ENCODE measurements around the gene TBC1D22A.

TBC1D22A gene

DNA sequence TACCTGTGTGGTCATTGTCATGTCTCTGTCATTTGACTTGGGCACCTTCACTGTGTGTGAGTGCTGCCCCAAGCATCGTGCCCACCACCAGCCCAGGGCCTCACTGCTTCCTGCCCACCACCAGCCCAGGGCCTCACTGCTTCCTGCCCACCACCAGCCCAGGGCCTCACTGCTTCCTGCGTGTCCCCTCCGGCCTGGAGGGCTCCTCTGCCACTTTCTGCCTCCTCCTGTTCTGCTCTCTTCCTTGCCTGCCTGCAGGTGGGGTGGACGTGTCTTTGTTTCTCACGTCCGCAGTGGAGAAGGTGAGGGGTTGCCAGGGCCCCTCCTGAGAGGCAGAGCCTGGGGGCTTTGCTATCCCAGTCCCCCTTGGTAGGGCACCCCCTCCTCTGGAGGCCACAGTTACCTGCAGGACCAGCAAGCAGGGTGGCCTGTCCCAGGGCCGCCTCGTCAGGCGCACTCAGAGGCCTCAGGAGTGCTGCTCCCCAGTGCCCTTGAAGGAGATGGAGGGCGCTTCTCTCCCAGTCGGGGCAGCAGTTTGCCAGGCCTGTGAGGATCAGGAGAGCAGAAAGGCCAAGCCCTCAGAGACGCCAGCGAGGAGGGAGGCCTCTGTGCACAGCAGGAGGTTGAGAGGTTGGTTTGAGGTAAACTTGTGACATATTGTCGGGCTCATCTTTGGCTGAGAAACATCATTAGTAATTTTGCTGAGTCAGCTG, 290.7 kb downstream of the TBC1D22A start:
- DNase-seq: no peak

DNA sequence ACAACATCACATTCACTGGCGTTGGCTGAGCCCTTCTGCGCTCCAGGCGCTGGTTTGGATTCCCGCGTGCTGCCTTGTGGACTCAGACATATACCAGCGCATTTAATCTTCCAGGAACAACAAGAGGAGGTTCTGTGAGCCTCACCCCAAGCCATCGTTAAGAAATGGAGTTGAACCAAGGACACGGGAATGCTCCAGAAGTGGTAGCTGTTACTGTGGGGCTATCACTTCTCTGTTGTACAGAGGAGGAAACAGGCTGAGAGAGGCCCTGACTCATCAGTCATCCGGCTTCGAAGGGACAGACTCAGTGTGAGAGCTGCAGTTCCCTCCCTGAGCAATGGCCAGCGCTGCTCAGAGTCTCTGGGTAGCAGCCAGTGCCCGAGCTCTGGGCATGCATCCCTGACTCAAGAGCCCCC, 291.3 kb downstream of the TBC1D22A start:
- DNase-seq: no peak

DNA sequence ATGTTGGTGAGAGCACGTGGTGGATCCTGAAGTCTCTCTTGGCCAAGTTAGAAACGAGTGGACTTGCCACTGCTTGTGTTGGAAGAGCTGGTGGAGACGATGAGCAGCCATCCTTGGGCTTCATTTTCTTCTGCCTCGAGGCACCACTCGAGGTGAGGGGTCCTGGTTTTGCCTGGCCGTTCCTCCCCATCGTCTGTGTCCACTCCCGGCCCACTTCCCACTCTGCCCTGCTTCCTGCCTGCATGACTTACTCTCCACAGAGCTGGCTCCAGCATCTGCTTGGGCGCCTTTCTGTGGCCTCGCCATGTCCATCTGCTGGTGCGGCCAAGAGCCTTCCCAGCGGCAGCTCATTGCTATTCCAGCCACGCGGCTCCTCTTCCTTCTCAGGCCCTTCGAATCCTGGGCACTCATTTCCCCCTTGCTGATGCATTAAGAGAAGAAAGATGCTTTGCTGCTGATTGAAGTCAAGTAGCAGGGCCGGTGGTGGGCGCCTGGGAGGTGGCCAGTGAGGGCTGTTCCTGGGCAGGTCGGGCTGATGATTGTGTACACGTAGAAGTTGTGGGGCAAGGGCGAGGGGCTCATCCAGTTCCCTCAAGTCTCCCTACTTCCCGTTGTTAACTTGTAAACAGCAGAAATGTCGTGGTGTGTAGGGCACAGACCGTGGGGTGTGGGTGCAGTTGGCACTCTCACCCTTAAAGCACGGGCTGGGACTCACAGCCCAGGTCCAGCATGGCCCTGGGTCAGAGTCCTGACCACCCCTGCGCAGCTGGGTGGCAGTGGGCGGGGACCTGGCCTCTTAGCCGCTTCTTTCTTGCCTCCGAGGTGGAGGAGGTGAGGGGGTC, 292.0 kb downstream of the TBC1D22A start:
- DNase-seq: no peak

DNA sequence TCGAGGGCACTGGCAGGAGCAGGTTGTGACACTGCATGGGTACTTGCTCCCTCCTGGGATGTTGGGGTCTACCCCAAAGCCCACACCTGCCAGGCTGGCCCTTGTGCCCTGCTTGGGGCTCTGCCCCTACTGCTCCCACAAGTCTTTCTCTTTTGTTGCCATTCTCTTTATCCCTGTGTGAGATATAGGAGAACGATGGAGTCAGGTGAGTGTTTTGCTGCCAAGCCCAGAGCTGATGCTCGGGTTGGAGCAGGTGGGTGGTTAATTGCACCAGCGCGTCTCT, 292.6 kb downstream of the TBC1D22A start:
- DNase-seq: no peak

DNA sequence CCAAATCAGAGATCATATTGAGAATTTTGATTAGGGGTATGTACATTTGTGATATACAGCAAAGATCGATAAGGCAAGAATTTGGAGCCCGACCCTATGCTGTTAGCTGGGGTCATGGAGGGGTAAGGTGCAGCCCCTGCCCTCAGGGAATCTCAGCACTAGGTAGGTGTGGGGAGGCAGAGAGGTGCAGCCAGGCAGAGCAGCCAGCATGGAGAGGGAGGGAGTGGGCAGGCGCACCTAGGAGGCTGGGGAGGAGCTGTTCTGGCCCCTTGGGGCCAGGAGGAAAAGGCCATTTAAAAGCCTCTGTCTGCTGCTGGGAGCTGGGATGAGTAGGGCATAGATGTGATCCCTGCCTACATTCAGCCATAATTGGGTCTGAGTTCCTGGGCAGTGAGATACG, 293.0 kb downstream of the TBC1D22A start:
- no peak for DNase-seq

DNA sequence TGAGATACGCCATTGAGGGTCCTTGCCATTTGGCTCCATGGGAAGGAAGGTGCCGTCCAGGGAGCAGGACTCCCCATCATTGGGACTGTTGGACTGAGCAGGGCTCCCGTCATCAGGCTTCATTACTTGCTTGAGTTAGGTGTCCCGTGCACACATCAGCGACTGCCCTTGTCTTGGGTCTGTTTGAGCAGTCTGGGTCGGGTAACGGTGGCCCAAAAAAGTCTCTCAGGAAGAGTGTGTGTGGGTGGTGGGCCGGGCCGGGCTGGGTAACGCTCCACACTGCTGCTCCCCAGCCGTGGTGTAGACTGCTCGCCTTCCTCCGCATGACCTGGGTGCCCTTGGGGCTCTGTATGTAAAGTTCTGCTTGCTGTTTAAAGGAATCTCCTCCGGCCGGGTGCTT, 293.5 kb downstream of the TBC1D22A start:
- DNase-seq: no peak

DNA sequence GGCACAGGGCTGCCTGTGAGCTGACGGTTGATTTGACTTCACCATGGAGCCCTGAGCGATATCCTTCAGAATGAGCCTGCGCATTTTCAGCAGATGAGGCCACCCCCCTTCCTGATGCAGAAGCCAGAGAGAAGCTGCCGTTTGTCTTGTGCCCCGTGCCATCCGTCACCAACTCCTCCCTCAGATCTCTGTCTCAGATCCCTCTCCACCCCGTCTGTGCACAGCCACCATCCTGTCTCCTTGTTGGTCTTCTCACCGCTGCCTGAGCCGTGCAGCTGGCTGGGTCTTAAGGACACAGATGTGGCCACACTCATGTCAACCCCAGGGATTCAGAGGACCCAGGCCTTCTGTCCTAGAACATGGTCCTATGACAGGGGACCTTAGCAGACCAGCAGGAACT, 293.9 kb downstream of the TBC1D22A start:
- no peak for DNase-seq

DNA sequence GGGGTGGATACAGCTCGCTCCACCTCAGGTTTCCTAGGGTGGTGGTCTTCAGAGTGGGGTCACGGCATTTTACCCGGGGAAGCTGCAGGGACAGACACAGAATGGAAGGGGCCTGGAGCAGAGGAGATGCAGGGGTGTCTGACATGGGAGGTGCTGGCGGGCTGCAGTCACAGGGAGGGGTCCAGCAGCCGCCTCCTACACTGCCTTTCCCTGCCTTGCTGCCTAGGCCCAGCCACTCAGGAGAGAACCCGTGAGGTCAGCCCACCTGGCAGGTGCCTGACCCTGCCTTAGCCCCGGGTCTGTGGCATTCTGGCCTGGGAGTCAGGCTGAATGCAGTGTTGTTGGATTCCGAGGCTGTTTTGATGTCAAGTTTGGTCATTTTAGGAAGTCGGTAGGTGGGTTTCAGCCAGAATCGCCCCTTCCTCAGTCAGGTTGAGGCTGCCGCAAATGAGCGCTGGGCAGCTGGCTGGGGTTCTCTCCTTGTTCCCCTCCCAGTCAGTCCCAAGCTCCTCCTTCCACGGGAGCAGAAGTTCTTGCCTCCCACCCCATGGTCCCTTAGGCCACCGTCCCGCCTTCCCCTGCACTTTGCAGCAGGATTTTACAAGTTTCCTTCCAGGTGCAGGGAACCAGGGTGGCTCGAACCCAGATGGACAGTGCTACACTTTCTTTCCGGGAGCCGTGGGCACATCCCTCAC, 294.5 kb downstream of the TBC1D22A start:
- no peak for DNase-seq

DNA sequence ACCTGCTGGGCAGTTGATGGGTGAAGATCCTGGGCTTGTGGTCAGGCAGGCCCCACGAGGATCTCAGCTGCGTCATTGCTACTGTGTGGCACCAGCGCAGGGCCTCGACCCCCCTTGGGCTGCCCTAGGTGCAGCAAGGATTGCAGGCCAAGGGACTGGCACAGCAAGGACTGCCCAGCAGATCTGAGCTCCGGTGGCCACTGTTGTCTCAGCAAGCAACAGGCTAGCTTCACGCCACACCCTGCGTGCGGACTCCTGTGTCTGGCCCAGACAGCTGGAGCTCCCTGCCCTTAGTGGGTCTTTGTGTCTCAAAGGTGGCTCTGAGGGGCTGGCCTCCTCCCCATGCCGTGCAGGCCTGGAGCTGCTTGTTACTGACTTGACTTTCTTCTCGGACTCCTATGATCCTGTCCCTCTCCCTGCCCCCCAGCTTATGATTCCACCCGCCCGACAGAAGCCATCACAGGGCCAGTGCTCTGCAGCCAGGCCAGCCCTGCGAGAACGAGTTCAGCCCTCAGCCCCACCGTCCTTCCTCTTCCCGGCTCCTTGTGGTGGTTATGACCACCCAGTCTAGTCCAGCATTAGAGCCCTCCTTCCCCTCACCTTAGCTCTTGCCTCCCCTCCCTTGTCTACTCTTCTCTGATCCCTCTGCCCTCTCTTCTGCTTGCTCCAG, 295.6 kb downstream of the TBC1D22A start:
- DNase-seq: no peak

DNA sequence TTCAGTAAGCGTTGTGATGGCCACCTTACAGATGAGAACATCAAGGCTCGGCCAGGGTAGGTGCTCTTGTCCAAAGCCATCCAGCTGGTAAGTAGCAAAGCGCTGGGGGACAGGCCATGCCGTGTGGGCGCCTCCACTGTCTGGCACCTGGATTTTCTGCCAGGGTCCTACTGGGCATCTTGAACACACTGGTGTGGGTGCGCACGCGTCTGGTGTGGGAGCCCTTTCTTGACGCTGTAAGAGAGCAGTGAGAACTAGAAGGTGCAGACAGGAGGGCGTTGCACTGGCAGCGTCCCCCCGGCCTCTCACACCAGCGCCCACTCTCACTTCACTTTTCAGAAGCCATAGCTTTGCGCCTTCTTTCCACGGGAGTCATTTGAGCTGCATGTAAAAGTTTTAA, 296.6 kb downstream of the TBC1D22A start:
- no peak for DNase-seq

DNA sequence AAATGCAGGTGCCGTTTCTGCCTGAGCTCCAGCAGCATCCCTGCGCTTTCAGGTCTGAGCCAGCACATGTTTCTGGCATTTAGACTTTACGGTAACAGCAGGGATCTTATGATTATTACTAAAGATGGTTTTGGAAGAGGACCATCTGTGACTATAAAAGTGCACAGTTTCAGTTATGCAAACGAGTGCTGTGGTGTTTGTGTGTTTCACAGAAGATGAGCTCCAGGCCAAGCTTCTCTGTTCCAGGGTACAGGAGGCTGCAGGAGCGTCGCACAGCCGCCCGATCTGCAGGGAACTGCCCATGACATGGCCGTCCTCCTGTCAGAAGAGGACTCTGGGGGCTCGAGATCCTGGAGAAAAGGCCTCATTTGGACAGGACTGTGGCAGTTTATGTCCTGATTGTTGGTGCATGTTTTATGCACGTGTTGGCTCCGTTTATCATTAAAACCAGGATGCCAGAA, 297.3 kb downstream of the TBC1D22A start:
- DNase-seq: no peak

DNA sequence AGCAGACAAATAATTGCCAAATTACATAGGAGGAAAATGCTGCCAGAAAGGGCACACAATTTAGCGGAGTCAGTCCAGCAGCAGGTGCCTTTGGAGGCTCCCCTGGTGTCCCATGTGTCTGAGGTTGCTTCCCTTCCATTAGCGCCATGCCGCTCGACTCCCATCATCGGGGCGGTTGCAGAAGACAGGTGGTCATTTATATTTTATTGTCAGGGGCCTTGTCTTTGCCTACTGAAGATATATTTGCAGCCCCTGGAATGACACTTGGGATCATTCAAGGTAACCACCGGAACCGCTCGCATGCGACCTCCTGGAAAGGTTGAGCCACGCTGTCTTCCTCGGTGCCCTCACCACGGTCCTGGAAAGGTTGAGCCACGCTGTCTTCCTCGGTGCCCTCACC, 298.3 kb downstream of the TBC1D22A start:
- no peak for DNase-seq

DNA sequence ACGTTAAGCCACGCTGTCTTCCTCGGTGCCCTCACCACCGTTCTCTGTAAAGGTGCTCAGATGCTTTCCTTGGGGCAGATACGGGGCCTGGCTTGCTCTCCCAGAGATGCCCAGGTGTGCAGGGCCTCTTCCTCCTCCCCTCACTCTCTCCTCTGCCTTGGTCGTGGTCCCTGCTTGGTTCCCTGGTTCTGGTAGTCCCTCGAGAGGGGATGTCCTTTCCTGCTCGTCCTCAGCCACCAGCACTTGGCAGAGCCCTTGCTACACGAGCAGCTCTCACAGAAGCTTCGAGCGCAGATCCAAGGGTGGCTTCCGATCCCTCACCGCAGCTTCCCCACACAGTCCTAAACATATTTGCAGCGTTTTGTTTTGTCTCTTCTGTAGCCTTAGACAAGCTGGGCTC, 298.8 kb downstream of the TBC1D22A start:
- DNase-seq: no peak

DNA sequence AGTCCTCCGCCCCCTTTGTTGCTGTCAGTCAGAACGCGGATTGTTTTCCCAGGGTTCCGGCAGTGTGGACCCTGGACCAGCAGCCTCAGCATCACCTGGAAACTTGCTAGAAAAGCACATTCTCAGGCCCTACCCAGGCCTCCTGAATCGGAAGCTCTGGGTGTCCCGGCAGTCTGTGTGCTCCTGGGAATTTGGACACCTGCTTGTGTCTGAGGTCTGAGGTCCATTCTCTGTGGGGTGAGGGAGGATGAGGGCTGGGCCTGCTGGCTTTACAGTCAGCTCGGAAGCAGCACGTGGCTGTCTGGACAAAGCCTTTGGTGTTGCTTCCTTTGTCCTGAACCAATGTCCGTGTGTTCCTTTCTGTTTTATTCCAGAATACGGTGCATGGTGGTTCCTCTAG, 299.7 kb downstream of the TBC1D22A start:
- DNase-seq: no peak

DNA sequence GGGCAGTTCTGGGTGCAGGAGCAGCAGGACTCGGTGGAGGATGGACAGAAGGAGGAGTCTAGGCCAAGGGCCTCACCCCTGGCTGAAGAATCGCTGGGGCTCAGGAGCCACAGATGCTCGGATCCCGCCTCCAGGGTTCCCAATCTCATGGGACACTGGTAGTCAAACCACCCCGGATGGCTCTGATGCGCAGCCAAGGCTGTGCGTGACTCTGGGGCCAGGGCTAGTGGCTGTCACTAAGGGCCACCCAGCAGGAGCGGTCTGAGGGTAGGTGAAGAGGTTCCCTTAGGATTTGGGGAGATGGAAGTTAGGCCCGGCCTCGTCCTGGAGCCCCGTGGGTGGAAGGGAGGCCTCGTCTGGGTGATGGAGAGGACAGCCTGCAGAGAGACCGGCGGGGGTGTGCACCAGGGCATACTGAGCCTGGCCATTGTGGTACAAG, 300.6 kb downstream of the TBC1D22A start:
- DNase-seq: no peak

DNA sequence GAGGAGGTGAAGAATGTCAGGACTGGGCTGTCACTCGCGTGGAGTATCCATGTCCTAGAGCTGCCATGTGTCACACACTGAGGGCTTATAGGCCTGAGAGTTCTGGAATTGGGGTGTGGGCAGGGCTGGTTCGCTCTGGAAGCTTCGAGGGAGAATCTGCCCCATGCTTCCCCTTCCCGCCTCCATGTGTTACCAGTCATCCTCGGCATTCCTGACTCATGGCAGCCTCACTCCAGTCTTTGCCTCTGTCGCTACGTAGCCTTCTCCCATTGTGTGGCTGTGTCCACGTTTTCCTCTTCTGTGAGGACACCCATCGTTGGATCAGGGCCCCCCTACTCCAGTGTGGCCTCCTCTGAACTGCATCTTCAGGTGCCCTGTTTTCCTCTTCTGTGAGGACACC, 301.2 kb downstream of the TBC1D22A start:
- no peak for DNase-seq

DNA sequence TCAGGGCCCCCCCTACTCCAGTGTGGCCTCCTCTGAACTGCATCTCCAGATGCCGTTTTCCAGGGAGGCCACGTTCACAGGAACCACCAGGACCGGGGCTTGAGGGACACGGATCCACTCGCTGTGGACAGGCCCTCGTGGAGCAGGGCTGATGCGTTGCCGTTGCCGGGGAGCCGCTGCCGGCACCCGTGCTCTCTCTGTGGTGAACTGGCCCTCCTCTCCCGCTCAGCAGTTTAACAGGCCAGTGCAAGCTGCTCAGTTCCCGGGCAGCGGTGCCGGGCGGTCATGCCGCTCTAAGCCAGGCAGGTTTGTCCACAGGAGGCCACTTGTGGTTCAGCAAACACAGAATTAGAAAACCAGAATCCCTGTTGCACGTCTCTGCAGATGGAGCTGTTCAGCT, 301.6 kb downstream of the TBC1D22A start:
- no peak for DNase-seq

DNA sequence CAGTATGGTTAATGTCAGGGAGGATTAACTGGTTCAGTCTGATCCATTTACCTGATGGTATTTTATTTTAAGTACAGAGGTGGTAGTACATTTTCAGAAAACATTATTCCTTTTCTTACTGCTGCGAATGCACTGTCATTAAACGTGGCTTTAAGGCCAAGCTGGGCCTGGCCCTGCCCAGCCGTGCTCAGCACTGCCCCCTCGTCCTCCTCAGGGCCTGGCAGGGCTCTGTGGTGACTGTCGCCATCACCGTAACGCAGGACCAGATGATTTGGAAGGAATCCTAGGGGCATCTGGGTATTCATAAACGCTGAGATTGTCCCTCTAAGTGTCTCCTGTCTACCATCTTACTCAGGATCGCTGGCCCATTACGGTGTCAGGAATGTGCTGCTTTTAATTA, 302.0 kb downstream of the TBC1D22A start:
- DNase-seq: no peak

DNA sequence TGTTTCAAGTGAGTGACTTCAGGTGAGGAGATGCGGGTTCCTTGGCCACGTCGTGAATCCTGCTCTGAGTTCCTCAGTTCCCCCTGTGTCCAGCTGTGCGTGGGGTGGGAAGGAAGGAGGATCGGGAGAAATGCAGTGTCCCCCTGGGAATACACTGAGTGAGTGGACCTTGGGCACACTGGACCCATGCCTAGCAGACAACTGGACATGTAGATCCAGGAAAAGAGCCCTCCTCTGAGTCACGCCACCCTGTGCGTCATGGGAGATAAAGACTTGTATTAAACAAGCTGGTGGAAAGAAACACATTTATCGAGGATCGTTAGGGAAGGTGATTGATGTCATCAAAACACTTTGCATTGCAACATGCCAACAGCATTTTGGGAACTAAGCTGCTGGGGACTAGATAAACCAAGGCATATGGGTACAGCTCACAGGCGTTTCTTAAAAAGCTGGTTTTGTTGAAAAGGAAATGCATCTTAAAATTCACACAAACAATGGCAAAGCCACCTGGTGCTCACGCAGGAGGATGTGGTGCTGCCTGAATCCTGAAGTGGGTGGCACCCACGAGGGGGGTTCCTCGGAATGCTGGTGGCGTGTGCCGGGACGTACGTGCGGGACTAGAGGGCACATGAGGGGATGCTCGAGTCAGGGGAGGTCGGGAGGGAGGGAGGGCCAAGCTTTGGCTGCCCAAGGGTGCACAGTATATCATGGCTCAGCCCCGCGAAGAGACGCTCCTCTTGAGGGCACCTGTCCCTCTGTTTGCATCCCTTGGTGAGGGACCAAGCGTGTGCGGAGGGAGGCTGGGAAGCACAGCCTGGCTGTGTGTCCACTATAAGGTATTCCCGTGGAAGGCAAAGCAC, 303.5 kb downstream of the TBC1D22A start:
- no peak for DNase-seq

DNA sequence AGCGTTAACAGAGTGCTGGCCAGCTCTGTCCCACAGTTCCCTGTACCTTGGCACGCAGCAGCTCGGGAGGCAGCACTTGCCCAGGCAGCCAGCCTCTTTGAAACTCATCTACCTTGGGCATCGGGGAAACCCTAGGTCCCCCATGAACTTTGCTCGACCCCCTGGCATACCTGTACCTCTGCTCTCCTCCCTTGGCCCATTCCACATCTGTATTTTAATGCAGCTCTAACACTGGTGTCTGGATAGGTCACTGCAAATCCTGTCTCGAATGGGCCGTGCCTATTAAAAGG, 304.1 kb downstream of the TBC1D22A start:
- DNase-seq: no peak

DNA sequence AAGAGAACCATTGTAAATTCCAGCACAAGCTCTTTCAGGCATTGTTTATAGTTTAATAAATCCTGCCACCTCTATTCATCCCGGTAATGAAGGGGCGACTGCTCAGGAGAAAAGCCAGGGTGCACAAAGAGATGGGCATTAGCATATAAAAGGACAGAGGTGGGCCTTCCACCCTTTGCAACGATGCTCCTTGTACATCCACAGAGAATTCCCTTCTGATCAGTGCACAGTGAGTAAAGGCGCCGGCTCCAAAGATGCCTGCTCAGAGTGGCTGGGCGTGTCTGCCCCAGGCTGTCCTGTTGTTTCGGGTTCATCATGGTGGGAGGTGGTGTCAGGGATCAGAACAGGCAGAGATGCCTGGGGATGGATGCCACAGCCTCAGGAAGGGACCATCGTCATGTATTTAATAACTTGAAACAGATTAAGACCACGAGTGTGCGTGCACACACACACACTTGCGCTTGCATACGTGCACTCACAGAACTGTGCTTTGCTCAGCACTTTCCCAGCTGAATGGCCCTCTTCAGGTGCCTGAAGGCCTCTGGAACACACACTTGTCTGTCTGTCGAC, 305.0 kb downstream of the TBC1D22A start:
- no peak for DNase-seq

DNA sequence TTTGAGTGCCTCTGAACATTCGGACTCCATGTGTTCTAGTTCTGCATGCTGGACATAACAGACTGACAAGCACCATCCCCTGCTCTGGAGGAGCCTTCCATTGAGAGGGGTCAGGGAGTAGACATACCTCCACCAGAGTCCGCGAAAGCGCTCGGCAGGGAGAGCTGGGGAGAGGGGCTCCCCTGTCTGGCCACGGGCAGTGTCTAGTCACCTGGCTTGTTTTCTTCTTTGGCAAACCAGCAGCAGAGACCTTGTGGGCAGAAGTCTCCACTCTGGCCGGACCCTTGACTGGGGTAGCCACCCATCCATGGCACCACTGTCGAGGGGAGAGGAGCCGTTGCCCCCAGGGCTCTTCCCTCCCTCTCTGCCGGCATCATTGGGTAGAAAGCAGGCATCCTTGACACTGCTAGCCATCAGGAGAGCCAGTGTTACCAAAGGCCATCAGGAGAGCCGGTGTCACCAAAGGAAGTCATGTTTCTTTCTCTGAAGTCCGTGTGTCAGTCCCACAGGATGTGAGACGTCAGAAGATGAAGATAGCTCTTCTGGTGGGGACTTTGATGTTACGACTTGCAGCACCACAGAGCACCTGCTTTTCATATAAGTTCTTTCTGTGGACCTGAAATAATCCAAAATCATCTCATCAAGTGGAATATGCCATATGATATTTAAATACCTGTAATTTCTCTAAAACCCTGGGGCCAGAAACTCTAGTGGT, 305.6 kb downstream of the TBC1D22A start:
- no peak for DNase-seq

Measured in NCI-H2081 (cell line).